Parathyroid adenoma (tissue), 2 donors: ENCODE measurements around the gene BANP.
"Not testable (repeated sequence)": the region's sequence is repeated elsewhere in the genome, so short reads cannot be mapped to it uniquely, and the experiment has no call there.

Experiments
- H2AFZ ChIP-seq: fragments of 300-600 bp; sonication (generic); one replicate; pipeline ENCODE4 v1.7.0; 2017; ENCODE audit warnings: antibody characterized with exemption, mild to moderate bottlenecking
- H3K27ac ChIP-seq: fragments of 300-600 bp; sonication (generic); one replicate; pipeline ENCODE4 v1.7.0; 2017
- H3K27me3 ChIP-seq: fragments of 300-600 bp; sonication (generic); one replicate; pipeline ENCODE4 v1.7.0; 2017; ENCODE audit warnings: low read length; ENCODE audit not compliant: control insufficient read depth, insufficient read depth
- H3K36me3 ChIP-seq: fragments of 300-600 bp; sonication (generic); one replicate; pipeline ENCODE4 v1.7.0; 2017; ENCODE audit warnings: low read length; ENCODE audit not compliant: control insufficient read depth, insufficient read depth
- H3K4me1 ChIP-seq: fragments of 300-600 bp; sonication (generic); one replicate; pipeline ENCODE4 v1.7.0; 2017; ENCODE audit warnings: control low read depth
- H3K4me2 ChIP-seq: fragments of 300-600 bp; sonication (generic); one replicate; pipeline ENCODE4 v1.7.0; 2017; ENCODE audit warnings: low read length
- H3K4me3 ChIP-seq: fragments of 300-600 bp; sonication (generic); one replicate; pipeline ENCODE4 v1.7.0; 2017; ENCODE audit warnings: low read depth, low read length
- H3K79me2 ChIP-seq: fragments of 300-600 bp; sonication (generic); one replicate; pipeline ENCODE4 v1.7.0; 2017; ENCODE audit warnings: control low read depth
- H3K9ac ChIP-seq: fragments of 300-600 bp; sonication (generic); one replicate; pipeline ENCODE4 v1.7.0; 2017; ENCODE audit warnings: mild to moderate bottlenecking
- H3K9me3 ChIP-seq: fragments of 300-600 bp; sonication (generic); one replicate; pipeline ENCODE4 v1.7.0; 2017; ENCODE audit warnings: low read length; ENCODE audit not compliant: control insufficient read depth
- TF ChIP-seq, protein P1 (sequence below): fragments of 300-600 bp; sonication (generic); IDR thresholded peaks from one replicate; pipeline ENCODE4 v1.7.0; 2017; ENCODE audit warnings: antibody characterized with exemption, mild to moderate bottlenecking
- donor health status: primary hyperparathyroidism.

BANP gene

DNA sequence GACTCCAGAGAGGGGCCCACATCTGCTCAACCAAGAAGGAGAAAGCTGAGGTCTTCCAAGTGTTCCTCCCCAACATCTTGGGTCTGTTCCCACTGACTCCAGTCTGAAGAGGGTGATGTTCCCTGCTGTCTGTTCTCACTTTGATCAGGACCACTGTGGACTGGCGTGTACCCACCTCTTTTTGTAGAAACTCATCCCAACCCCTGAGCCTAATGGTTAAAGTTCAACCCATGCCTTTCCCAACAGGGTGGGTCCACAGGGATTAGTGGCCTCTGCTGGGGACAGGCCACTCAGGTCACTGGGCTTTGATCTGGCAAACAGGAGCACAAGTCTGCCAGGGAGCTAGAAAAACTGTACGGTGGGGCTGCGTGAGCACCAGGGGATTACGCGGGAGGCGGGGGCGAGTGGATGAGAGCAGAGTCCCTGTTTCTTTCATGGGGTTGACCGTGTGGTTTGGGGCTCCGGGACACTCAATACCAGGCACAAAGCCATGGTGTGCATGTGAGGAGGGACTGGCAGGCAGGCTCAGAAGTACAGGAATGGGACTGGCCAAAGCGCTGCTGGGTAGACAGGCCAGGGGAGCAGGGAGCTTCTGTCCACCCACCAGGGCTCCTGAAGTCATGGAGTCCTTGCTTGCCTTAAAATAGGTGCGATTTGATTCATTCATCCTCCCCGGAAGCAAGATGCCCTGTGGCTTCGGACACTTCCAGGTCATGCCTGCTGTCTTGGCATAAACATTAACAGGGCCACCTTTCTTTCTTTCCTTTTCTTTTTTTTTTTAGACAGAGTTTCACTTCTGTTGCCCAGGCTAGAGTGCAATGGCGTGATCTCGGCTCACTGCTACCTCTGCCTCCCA is 14.6 kb upstream of the BANP start, which contains the start of gene CA5A:
TSS of gene CA5A (minus strand) at position 155 of the 856 bp plus-strand sequence. CDS start at position 76, 79 bp downstream.
- H3K9ac ChIP-seq, result no peak within 1 kb of the TSS
- H3K4me2 ChIP-seq, result no peak within 1 kb of the TSS
- no peaks in the 10 kb centered on the region for H3K79me2 ChIP-seq
- H3K36me3 ChIP-seq, result no peaks in the 10 kb centered on the region
- H2AFZ ChIP-seq, result no peak within 1 kb of the TSS
- H3K9me3 ChIP-seq, result no peaks in the 10 kb centered on the region
- H3K27me3 ChIP-seq, result no peaks in the 10 kb centered on the region
- TF ChIP-seq, protein P1, sequence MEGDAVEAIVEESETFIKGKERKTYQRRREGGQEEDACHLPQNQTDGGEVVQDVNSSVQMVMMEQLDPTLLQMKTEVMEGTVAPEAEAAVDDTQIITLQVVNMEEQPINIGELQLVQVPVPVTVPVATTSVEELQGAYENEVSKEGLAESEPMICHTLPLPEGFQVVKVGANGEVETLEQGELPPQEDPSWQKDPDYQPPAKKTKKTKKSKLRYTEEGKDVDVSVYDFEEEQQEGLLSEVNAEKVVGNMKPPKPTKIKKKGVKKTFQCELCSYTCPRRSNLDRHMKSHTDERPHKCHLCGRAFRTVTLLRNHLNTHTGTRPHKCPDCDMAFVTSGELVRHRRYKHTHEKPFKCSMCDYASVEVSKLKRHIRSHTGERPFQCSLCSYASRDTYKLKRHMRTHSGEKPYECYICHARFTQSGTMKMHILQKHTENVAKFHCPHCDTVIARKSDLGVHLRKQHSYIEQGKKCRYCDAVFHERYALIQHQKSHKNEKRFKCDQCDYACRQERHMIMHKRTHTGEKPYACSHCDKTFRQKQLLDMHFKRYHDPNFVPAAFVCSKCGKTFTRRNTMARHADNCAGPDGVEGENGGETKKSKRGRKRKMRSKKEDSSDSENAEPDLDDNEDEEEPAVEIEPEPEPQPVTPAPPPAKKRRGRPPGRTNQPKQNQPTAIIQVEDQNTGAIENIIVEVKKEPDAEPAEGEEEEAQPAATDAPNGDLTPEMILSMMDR, result no peak
- H3K4me3 ChIP-seq, result no peak within 1 kb of the TSS
- no peak within 1 kb of the TSS for H3K27ac ChIP-seq
- H3K4me1 ChIP-seq, result no peaks in the 10 kb centered on the region

DNA sequence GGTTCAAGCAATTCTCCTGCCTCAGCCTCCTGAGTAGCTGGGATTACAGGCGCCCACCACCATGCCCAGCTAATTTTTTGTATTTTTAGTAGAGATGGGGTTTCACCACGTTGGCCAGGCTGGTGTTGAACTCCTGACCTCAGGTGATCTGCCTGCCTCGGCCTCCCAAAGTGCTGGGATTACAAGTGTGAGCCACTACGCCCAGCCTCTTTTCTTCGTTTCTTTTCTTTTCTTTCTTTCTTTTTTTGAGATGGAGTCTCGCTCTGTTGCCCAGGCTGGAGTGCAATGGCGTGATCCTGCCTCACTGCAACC is 14.0 kb upstream of the BANP start:
- not testable (repeated sequence) for H3K36me3 ChIP-seq, H3K4me2 ChIP-seq, H3K27ac ChIP-seq, H3K9me3 ChIP-seq, H3K9ac ChIP-seq, H3K27me3 ChIP-seq, H3K79me2 ChIP-seq, H3K4me1 ChIP-seq, H2AFZ ChIP-seq, H3K4me3 ChIP-seq

DNA sequence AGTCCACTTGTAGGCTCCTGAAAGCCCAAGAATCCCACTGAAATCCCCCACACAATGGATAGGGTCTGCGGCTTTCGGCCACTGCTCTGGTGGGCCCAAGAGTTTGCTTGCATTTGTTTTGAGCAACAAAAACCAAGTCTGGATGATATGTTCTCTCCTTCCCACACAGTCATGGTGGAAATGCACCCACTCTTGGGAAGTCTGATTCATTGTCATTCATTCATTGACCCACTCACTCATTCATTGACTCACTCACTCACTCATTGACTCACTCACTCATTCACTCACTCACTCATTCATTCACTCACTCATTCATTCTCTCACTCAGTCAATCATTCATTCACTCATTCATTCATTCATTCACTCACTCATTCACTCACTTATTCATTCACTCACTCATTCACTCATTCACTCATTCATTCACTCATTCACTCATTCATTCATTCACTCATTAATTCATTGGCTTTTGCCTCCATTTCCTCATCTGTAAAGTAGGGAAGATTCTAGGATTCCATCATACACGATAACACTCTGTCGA is 12.8 kb upstream of the BANP start:
- no peak overlapping the region for H3K27ac ChIP-seq
- H3K9me3 ChIP-seq, result no peaks in the 10 kb centered on the region
- H3K4me2 ChIP-seq, result no peak overlapping the region
- H3K36me3 ChIP-seq, result no peaks in the 10 kb centered on the region
- H3K4me1 ChIP-seq, result no peaks in the 10 kb centered on the region
- no peaks in the 10 kb centered on the region for H3K27me3 ChIP-seq
- no peak overlapping the region for H3K9ac ChIP-seq
- H2AFZ ChIP-seq, result no peak overlapping the region
- TF ChIP-seq, protein P1, result no peak
- H3K79me2 ChIP-seq, result no peaks in the 10 kb centered on the region
- H3K4me3 ChIP-seq, result no peak overlapping the region

DNA sequence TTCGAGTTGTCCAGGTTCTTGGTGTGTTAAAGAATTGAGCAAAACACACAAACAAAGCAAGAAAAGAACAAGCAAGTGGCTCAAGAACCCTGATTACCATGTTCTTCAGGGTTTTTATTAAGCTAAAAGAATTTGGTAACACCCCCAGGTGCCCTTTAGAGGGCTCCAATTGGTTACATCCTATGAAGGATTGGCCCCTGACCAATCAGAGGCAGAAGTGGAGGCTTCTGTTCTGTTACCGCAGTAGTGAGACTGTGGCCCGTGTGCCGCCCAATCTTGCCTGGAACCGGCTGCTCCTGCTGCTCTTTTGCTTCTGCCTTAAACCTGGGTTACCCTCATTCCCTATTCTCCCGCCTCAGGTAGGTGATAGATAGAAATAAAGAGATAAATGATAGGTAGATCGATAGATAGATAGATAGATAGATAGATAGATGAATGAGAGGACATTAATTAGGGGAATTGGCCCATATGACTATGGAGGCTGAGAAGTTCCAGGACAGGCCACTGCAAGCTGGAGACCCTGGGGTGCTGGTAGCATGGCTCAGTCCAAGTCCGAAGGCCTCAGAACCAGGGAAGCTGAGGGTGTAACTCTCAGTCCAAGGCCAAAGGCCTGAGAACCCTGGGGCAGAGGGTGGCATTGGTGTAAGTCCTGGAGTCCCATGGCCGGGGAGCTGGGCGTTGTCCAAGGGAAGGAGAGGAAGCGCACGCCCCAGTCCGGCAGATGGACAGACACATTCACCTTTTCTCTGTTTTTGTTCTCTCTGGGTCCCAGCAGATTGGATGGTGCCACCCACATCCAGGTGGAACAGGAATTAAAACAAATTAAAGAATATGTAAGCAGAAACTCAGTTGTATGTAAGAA is 11.4 kb upstream of the BANP start:
- H3K4me3 ChIP-seq, result no peak overlapping the region
- H3K27me3 ChIP-seq, result no peaks in the 10 kb centered on the region
- H3K4me1 ChIP-seq, result no peaks in the 10 kb centered on the region
- no peak overlapping the region for H2AFZ ChIP-seq
- TF ChIP-seq, protein P1, result no peak
- H3K9ac ChIP-seq, result no peak overlapping the region
- H3K79me2 ChIP-seq, result no peaks in the 10 kb centered on the region
- H3K27ac ChIP-seq, result no peak overlapping the region
- H3K36me3 ChIP-seq, result no peaks in the 10 kb centered on the region
- no peaks in the 10 kb centered on the region for H3K9me3 ChIP-seq
- no peak overlapping the region for H3K4me2 ChIP-seq

DNA sequence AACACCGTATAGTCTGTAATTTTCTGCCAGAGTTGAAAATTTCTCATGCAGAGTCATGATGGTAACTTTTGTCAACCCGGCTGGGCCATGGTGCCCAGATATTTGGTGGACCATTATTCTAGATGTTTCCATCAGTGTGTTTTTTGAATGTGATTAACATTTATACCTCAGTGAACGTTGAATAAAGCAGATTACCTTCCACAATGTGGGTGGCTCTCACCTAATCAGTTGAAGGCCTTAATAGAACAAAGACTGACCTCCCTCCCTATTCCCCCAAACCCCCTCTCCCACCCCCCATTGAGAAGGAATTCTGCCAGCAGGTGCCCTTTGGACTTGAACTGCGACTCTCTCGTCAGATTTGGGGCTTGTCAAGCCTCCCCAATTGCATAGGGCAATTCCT is 8.6 kb upstream of the BANP start:
- no peak overlapping the region for H3K9ac ChIP-seq
- H3K27ac ChIP-seq, result no peak overlapping the region
- no peaks in the 10 kb centered on the region for H3K27me3 ChIP-seq
- no peak overlapping the region for H3K4me3 ChIP-seq
- TF ChIP-seq, protein P1, result no peak
- H3K4me2 ChIP-seq, result no peak overlapping the region
- H3K79me2 ChIP-seq, result no peaks in the 10 kb centered on the region
- H3K36me3 ChIP-seq, result no peaks in the 10 kb centered on the region
- no peak overlapping the region for H2AFZ ChIP-seq
- H3K4me1 ChIP-seq, result no peaks in the 10 kb centered on the region
- H3K9me3 ChIP-seq, result no peaks in the 10 kb centered on the region
